ENCODE measurements around the gene LHX2. TPM values are rescaled to one million over a fixed set of nuclear protein-coding genes. Genes with fewer than 3 reads are reported as not detected.
A peak's percentile ranks its signal among the peaks of the same experiment; 100 is the strongest.

Gene LHX2
- total and polyA plus RNA-seq, 2 experiments from 2014 or later: 1.7 TPM; not detected in 1

DNA sequence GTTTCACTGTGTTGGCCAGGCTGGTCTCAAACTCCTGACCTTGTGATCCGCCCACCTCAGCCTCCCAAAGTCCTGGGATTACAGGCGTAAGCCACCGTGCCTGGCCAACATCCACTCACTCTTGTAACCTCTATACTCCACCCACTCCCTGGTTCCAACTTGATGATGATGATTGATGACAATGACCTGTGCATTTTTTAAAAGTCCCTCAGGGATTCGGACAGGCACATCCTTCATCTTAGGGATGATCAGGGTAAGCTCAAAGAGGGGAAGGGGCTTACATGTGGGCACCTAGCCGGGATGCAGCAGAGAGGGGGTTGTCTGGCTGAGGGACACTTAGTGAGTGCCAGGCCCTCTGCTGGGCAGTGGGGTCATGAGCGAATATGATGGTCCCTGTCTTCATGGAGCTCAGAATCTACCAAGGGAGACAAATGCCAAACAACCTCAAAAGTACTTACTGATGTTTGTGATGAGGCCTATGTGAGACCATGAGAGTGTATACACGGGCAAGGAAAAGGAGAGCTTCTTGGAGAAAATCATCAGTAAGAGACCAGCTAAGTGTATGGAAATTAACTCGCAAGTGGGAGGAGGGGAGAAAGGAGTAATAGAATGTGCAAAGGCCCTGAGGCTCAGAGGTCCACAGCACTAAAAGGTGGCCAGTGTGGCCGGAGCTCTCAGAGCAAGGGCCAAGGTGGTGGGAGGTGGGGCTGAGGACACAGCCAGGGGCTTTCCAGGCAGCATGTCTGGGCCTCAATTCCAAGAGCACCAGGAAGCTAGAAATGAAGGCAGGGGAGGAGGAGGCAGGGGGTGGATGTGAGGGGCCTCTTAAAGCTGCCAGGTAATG is 27.4 kb downstream of the LHX2 start:
- H3F3A ChIP-seq (replicated peaks; ENCODE audit: low read depth): no peaks in the 10 kb centered on the region; the same call in 1 of the 2 replicates
- ATAC-seq: no peak
- Mint-ChIP-seq H3K9me3 (no peaks in the 10 kb centered on the region), H3K36me3 (ENCODE audit: low read depth) (no peaks in the 10 kb centered on the region), H3K4me1 (peaks cover 8% of the 10 kb centered on the region), H3K4me3 (no peak overlapping the region), H3K27ac (no peak overlapping the region), H3K27me3 (ENCODE audit: insufficient read depth, low read depth, poor library complexity) (peaks cover 51% of the 10 kb centered on the region)
- no peaks in the 10 kb centered on the region for H3K79me2 ChIP-seq (replicated peaks; ENCODE audit: insufficient read depth)
- H3K36me3 ChIP-seq (ENCODE audit: insufficient read depth): no peaks in the 10 kb centered on the region
- no peak for DNase-seq (ENCODE audit: low spot score)
- no peak overlapping the region for H3K4me3 ChIP-seq
- no peak for TF ChIP-seq ZNF331 (CRISPR knock-in tag; IDR thresholded peaks at IDR 0.05; ENCODE audit: low read depth)
- TF ChIP-seq, protein P1, sequence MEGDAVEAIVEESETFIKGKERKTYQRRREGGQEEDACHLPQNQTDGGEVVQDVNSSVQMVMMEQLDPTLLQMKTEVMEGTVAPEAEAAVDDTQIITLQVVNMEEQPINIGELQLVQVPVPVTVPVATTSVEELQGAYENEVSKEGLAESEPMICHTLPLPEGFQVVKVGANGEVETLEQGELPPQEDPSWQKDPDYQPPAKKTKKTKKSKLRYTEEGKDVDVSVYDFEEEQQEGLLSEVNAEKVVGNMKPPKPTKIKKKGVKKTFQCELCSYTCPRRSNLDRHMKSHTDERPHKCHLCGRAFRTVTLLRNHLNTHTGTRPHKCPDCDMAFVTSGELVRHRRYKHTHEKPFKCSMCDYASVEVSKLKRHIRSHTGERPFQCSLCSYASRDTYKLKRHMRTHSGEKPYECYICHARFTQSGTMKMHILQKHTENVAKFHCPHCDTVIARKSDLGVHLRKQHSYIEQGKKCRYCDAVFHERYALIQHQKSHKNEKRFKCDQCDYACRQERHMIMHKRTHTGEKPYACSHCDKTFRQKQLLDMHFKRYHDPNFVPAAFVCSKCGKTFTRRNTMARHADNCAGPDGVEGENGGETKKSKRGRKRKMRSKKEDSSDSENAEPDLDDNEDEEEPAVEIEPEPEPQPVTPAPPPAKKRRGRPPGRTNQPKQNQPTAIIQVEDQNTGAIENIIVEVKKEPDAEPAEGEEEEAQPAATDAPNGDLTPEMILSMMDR (conservative IDR thresholded peaks at IDR 0.05; ENCODE audit: low read depth in 2 of 2): peak; percentile 18 to 34; a peak in 2 of 4 replicates
- TF ChIP-seq ZNF114 (CRISPR knock-in tag; IDR thresholded peaks at IDR 0.05): no peak
- H3K27ac ChIP-seq (ENCODE audit: low read depth): no peak overlapping the region
- no peak overlapping the region for H3K4me2 ChIP-seq
- H3K27me3 ChIP-seq (ENCODE audit: insufficient read depth): peaks cover 53% of the 10 kb centered on the region
- no peaks in the 10 kb centered on the region for H4K20me1 ChIP-seq (replicated peaks; ENCODE audit: insufficient read depth)
- H2AFZ ChIP-seq: no peak overlapping the region
- no peaks in the 10 kb centered on the region for H3K9me2 ChIP-seq (ENCODE audit: insufficient read depth)
- H3K4me1 ChIP-seq (ENCODE audit: insufficient read depth): peaks cover 4% of the 10 kb centered on the region; the same call in 1 of the 2 replicates

GRCh38 chr9:124040186-124040931 is 28.8 kb downstream of the LHX2 start:
- H3K27me3 Mint-ChIP-seq (ENCODE audit: insufficient read depth, low read depth, poor library complexity): peaks cover 60% of the 10 kb centered on the region
- H3K9me3 Mint-ChIP-seq: no peaks in the 10 kb centered on the region
- TF ChIP-seq, protein P1 (conservative IDR thresholded peaks at IDR 0.05; ENCODE audit: low read depth in 2 of 2): no peak
- no peak for TF ChIP-seq CREB1 (CRISPR knock-in tag; IDR thresholded peaks at IDR 0.05; ENCODE audit: low read depth)
- TF ChIP-seq ZNF331 (CRISPR knock-in tag; IDR thresholded peaks at IDR 0.05; ENCODE audit: low read depth): no peak
- no peak for TF ChIP-seq NANOG (IDR thresholded peaks at IDR 0.05; ENCODE audit: borderline replicate concordance)
- TF ChIP-seq JUNB (IDR thresholded peaks at IDR 0.05; ENCODE audit: unreplicated experiment): no peak
- TF ChIP-seq ZNF462 (CRISPR knock-in tag; IDR thresholded peaks at IDR 0.05): no peak
- no peak for TF ChIP-seq STAT1 (IDR thresholded peaks at IDR 0.05; ENCODE audit: unreplicated experiment)

More at GRCh38 chr9:124040186-124040931, 28.8 kb downstream of the LHX2 start:
- Histone ChIP-seq H3K27ac (ENCODE audit: low read depth) (no peak overlapping the region), H3K36me3 (ENCODE audit: insufficient read depth) (no peaks in the 10 kb centered on the region), H3K79me2 (replicated peaks; ENCODE audit: insufficient read depth) (no peaks in the 10 kb centered on the region), H3K27me3 (ENCODE audit: insufficient read depth) (peaks cover 66% of the 10 kb centered on the region), H3K9me2 (ENCODE audit: insufficient read depth) (no peaks in the 10 kb centered on the region), H3K4me2 (peak overlapping the region; percentile 78), H2AFZ (peak overlapping the region; percentile 78), H3K4me3 (peak overlapping the region; percentile 57), H3K4me1 (ENCODE audit: insufficient read depth) (peaks cover 4% of the 10 kb centered on the region; the same call in 1 of the 2 replicates), H3F3A (replicated peaks; ENCODE audit: low read depth) (no peaks in the 10 kb centered on the region; the same call in 1 of the 2 replicates), H4K20me1 (replicated peaks; ENCODE audit: insufficient read depth) (no peaks in the 10 kb centered on the region)
- ATAC-seq (peak; percentile 19; the same call in 2 of the 3 replicates), DNase-seq (ENCODE audit: low spot score) (peak; percentile 45)
- no peak overlapping the region for H3K27ac Mint-ChIP-seq
- H3K4me3 Mint-ChIP-seq: peak overlapping the region; percentile 59
- H3K4me1 Mint-ChIP-seq: peaks cover 8% of the 10 kb centered on the region
- H3K36me3 Mint-ChIP-seq (ENCODE audit: low read depth): no peaks in the 10 kb centered on the region

All from GM23338 (cell line).